ENCODE measurements around the gene SLC38A6.
A peak's percentile ranks its signal among the peaks of the same experiment; 100 is the strongest.

Gene SLC38A6

GRCh38 chr14:60981633-60982455, 799 bp downstream of the SLC38A6 start:
- peak; percentile 71 for DNase-seq

GRCh38 chr14:60984196-60984595, 3.2 kb downstream of the SLC38A6 start:
- DNase-seq, result peak; percentile 27

- DNase-seq, result no peak
Measured at GRCh38 chr14:60986500-60986899, 5.5 kb downstream of the SLC38A6 start.

GRCh38 chr14:60989599-60989998, 8.6 kb downstream of the SLC38A6 start:
- DNase-seq, result peak; percentile 94

- DNase-seq, result no peak
Measured at GRCh38 chr14:60998617-60999016, 17.6 kb downstream of the SLC38A6 start.

GRCh38 chr14:60999536-60999935, 18.5 kb downstream of the SLC38A6 start:
- DNase-seq, result no peak

GRCh38 chr14:61003571-61003970, 22.5 kb downstream of the SLC38A6 start:
- DNase-seq, result no peak

GRCh38 chr14:61019537-61019936, 38.5 kb downstream of the SLC38A6 start:
- DNase-seq, result no peak

GRCh38 chr14:61025251-61026223, 44.5 kb downstream of the SLC38A6 start:
- DNase-seq, result peak; percentile 77

- DNase-seq, result no peak
Measured at GRCh38 chr14:61026526-61026925, 45.5 kb downstream of the SLC38A6 start.

- DNase-seq, result no peak
Measured at GRCh38 chr14:61031026-61031425, 50.0 kb downstream of the SLC38A6 start.

- no peak for DNase-seq
Measured at GRCh38 chr14:61033054-61033453, 52.0 kb downstream of the SLC38A6 start.

- DNase-seq, result no peak
Measured at GRCh38 chr14:61033855-61034254, 52.8 kb downstream of the SLC38A6 start.

GRCh38 chr14:61034416-61035120, 53.5 kb downstream of the SLC38A6 start:
- DNase-seq, result peak; percentile 50

- DNase-seq, result no peak
Measured at GRCh38 chr14:61037215-61037614, 56.2 kb downstream of the SLC38A6 start.

- no peak for DNase-seq
Measured at GRCh38 chr14:61041704-61042103, 60.7 kb downstream of the SLC38A6 start.

- no peak for DNase-seq
Measured at GRCh38 chr14:61042220-61042619, 61.2 kb downstream of the SLC38A6 start.

- DNase-seq, result no peak
Measured at GRCh38 chr14:61043506-61043905, 62.5 kb downstream of the SLC38A6 start.

GRCh38 chr14:61047021-61047420, 66.0 kb downstream of the SLC38A6 start:
- no peak for DNase-seq

- no peak for DNase-seq
Measured at GRCh38 chr14:61048640-61049039, 67.6 kb downstream of the SLC38A6 start.

- no peak for DNase-seq
Measured at GRCh38 chr14:61050417-61050816, 69.4 kb downstream of the SLC38A6 start.

GRCh38 chr14:61051051-61051450, 70.0 kb downstream of the SLC38A6 start:
- peak; percentile 79 for DNase-seq

GRCh38 chr14:61051621-61052020, 70.6 kb downstream of the SLC38A6 start:
- no peak for DNase-seq
